Fibroblast of mammary gland (primary cell): ENCODE results near the gene IRF4.
"Not testable (repeated sequence)": the region's sequence is repeated elsewhere in the genome, so short reads cannot be mapped to it uniquely, and the experiment has no call there.

Experiments
- DNase-seq: peaks from one replicate; pipeline ENCODE4 v3.0.0-alpha.2; 2010; ENCODE audit warnings: low read depth
- H3K4me3 ChIP-seq: 2 replicates; pipeline ENCODE4 v1.5.1; 2011; ENCODE audit warnings: low read depth, mild to moderate bottlenecking, low read length, moderate library complexity; ENCODE audit not compliant: control insufficient read depth
- TF ChIP-seq, protein P1 (sequence below): conservative IDR thresholded peaks from 2 replicates; pipeline ENCODE4 v1.5.1; 2011; ENCODE audit warnings: low read depth, low read length, inconsistent platforms; ENCODE audit not compliant: control insufficient read depth, insufficient read depth

IRF4 gene

DNA sequence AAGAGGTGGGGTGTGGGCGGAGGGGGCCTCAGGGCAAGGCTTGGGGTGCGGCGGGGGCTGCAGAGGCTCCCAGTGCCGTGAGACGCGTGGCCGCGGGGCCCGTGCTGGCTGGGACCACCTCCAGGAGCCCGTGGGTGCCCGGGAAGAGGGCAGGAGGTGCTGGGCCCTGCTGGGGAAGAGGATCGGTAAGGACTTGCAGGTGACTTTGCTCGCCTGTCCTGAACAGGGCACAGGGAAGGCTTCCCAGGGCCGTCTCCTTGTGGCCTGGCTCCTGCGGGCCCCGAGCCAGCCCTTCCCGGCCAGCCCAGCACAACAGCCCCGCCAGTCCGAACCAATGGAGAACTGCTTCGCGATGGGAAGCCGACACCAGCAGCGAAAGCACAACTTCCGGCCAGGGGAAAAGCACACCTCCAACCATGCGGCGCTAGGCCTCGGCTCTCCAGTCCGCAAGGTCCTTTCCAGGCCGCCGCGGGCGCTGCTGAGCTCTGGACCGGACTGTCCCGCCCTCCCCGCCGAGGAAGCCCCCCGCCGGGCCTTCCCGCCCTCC is 32.3 kb downstream of the IRF4 start:
- TF ChIP-seq, protein P1, sequence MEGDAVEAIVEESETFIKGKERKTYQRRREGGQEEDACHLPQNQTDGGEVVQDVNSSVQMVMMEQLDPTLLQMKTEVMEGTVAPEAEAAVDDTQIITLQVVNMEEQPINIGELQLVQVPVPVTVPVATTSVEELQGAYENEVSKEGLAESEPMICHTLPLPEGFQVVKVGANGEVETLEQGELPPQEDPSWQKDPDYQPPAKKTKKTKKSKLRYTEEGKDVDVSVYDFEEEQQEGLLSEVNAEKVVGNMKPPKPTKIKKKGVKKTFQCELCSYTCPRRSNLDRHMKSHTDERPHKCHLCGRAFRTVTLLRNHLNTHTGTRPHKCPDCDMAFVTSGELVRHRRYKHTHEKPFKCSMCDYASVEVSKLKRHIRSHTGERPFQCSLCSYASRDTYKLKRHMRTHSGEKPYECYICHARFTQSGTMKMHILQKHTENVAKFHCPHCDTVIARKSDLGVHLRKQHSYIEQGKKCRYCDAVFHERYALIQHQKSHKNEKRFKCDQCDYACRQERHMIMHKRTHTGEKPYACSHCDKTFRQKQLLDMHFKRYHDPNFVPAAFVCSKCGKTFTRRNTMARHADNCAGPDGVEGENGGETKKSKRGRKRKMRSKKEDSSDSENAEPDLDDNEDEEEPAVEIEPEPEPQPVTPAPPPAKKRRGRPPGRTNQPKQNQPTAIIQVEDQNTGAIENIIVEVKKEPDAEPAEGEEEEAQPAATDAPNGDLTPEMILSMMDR = no peak
- DNase-seq = no peak
- H3K4me3 ChIP-seq = no peak overlapping the region

DNA sequence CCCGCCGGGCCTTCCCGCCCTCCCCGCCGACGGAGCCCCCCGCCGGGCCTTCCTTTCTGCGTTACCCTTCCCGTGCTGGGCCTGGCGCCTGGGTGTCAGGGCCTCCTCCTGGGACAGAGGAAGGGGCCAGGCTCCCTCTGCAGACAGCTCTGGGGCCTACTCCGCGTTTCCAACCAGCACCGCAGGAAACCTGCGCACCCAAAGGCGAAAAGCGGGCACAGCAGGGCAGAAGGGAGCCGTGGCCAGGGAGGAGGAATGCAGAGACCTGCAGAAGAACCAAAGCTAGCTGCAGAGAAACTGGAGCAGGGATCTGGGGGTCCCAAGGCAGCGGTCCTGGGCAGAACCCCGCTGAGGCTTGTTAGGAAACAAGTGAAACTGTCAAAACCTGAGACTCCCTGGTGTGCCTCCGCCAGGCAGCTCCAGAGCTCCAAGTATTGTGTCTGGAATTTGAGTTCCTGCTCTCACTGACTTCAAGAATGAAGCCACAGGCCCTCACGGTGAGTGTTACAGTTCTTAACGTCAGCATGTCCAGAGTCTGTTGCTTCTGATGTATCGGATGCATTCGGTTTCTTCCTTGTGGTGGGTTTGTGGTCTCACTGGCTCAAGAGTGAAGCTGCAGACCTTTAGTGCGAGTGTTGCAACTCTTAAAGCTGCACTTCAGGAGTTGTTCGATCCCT is 33.3 kb downstream of the IRF4 start:
- TF ChIP-seq, protein P1 = no peak
- H3K4me3 ChIP-seq = no peak overlapping the region
- peak; percentile 8 for DNase-seq

DNA sequence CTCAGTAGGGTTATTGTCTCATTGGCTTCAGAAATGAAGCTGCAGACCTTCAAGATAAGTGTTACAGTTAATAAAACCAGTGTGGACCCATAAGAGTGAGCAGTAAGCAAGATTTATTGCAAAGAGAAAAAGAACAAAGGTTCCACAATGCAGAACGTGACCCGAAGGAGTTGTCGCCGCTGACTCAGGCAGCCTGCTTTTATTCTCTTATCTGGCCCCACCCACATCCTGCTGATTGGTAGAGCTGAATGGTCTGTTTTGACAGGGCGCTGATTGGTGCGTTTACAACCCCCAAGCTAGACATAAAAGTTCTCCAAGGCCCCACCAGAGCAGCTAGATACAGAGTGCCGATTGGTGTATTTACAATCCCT is 33.9 kb downstream of the IRF4 start:
- H3K4me3 ChIP-seq = not testable (repeated sequence)
- DNase-seq = peak; percentile 10

DNA sequence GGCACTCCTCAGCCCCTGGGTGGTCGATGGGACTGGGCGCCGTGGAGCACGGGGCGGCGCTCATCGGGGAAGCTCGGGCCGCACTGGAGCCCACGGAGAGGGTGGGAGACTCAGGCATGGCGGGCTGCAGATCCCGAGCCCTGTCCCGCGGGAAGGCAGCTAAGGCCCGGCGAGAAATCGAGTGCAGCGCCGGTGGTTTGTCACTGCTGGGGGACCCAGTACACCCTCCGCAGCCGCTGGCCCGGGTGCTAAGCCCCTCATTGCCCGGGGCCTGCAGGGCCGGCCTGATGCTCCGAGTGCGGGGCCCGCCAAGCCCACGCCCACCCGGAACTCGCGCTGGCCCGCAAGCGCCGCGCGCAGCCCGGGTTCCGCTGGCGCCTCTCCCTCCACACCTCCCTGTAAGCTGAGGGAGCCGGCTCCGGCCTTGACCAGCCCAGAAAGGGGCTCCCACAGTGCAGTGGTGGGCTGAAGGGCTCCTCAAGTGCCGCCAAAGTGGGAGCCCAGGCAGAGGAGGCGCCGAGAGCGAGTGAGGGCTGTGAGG is 34.7 kb downstream of the IRF4 start:
- not testable (repeated sequence) for H3K4me3 ChIP-seq

DNA sequence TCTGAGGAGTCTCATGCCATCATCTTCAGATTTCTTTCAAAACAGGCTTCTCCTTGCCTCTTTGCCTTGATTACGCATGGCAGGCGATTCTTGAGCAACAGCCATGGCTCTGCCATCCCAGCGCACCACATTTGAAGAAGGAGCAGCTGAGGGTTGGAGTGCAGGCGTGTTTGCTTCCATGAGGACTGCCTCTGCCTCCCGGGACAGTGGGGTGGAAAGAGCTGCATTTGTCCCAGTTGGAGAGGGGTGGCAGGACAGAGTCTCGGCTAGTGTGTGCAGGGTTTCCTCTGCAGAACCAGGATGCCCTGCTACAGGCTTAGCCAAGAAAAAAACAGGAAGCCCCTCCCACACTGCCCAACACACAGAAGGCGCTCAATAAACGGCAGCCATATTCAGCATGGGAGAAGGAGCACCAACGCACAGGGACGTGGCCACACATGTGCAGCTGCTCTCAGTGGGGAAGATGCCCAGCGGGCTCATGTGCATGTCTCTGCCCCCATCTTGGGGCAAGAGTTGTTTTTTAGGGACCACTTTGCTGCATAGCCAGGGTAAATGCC is 36.6 kb downstream of the IRF4 start:
- TF ChIP-seq, protein P1 = no peak

More for the DNA sequence above, 34.7 kb downstream of the IRF4 start:
- DNase-seq = not testable (repeated sequence)

DNA sequence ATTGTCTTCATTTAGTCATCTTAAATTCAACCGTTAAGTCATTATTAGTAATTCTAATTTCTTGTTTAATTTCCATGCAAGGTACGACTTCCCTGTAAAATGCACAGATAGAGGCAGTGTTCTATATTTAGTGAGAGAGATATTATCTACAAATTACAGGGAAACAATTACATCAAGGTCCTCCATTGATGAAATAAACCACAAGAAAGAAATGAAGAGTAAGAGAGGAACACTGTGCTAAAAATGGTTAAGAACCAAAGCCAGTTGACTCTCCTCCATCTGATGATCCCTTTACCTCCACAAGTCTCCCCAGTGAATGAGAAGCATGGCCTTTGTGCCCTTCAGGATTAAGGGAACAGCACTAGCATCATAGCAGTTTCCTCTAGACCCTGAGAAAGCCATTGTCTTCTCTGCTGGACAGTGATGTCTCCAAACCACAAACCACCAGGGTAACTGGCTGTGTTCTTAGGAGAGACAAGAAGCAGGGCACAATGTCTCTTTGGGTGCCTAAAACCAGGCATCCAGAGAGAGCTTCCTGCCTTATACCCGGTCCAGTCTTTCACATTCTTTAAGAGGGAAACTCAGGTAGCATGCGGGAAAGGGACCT is 38.1 kb downstream of the IRF4 start:
- peak; percentile 9 for DNase-seq
- H3K4me3 ChIP-seq = no peak overlapping the region
- TF ChIP-seq, protein P1 = no peak

More for the DNA sequence above, 36.6 kb downstream of the IRF4 start:
- DNase-seq = no peak
- H3K4me3 ChIP-seq = no peak overlapping the region

DNA sequence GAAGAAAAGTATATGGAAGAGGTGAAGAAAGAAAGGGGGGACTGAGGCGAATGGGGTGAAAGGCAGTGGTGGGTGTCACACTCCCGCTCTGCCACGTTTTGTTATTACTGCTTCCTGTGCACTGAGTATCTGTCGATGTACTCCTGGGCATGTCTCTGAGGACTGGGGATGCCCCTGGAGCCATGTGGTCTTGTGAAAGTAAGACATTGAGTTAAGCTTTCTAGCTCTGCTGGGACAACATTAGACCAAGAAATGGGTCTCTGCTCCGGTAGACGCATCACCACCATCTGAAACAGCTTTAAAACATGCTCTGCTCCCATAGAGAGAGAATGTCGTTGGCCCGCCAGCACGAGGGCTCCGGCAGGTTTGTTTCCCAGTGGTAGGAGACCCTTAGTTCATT is 40.0 kb downstream of the IRF4 start:
- TF ChIP-seq, protein P1 = no peak
- no peak for DNase-seq

More for the DNA sequence above, 40.0 kb downstream of the IRF4 start:
- no peak overlapping the region for H3K4me3 ChIP-seq
